Calu3 (cell line): ENCODE data around the gene RHOBTB3. TPM values are rescaled to one million over a fixed set of nuclear protein-coding genes. Genes with fewer than 3 reads are reported as not detected.

ENCODE experiments used
- BruUV-seq: library from RNA; stranded (reverse); fragments of 400-500 nt; replicated peaks from 2 replicates; lab custom pipeline; 2021; lab: Mats Ljungman, UMichigan
- CTCF ChIA-PET: fragments of 300-600 bp; sonication (Branson Sonifier 250); formaldehyde crosslinking; loops from one replicate; lab custom pipeline; 2022; ENCODE audit warnings: antibody characterized with exemption; lab: Charles Lee
- DNase-seq: peaks from one replicate; pipeline ENCODE4 v3.0.0; 2022
- H3K27ac Mint-ChIP-seq: one replicate; pipeline ENCODE4 v1.8.0; 2022; ENCODE audit warnings: mixed read lengths; ENCODE audit not compliant: unreplicated experiment
- H3K27me3 Mint-ChIP-seq: one replicate; pipeline ENCODE4 v1.8.0; 2022; ENCODE audit warnings: mixed read lengths; ENCODE audit not compliant: unreplicated experiment
- H3K36me3 Mint-ChIP-seq: one replicate; pipeline ENCODE4 v1.8.0; 2022; ENCODE audit warnings: mild to moderate bottlenecking, moderate library complexity, mixed read lengths; ENCODE audit not compliant: insufficient read depth, unreplicated experiment
- H3K4me1 Mint-ChIP-seq: one replicate; pipeline ENCODE4 v1.8.0; 2022; ENCODE audit warnings: mild to moderate bottlenecking, low read depth, mixed read lengths; ENCODE audit not compliant: unreplicated experiment
- H3K4me3 Mint-ChIP-seq: one replicate; pipeline ENCODE4 v1.8.0; 2022; ENCODE audit warnings: mild to moderate bottlenecking, low read depth, moderate library complexity, mixed read lengths; ENCODE audit not compliant: unreplicated experiment
- H3K9me3 Mint-ChIP-seq: one replicate; pipeline ENCODE4 v1.8.0; 2022; ENCODE audit warnings: low read depth, mixed read lengths; ENCODE audit not compliant: unreplicated experiment
- intact Hi-C: fragments of 100-400 bp; cut with micrococcal nuclease; formaldehyde crosslinking; loops from one replicate; pipeline ENCODE4 v1.10.0; 2022; ENCODE audit not compliant: unreplicated experiment
- total RNA-seq: library from RNA; stranded (reverse); gene quantifications from 2 replicates; pipeline ENCODE4 v1.2.3, GENCODE V29; 2022
- TF ChIP-seq, protein P1 (sequence below): fragments of 200-600 bp; IDR thresholded peaks from one replicate; pipeline ENCODE4 v1.8.0; 2022; ENCODE audit warnings: antibody characterized with exemption; ENCODE audit not compliant: unreplicated experiment

Gene RHOBTB3
- total RNA-seq, 1 experiment from 2014 or later = 41.1 TPM

DNA sequence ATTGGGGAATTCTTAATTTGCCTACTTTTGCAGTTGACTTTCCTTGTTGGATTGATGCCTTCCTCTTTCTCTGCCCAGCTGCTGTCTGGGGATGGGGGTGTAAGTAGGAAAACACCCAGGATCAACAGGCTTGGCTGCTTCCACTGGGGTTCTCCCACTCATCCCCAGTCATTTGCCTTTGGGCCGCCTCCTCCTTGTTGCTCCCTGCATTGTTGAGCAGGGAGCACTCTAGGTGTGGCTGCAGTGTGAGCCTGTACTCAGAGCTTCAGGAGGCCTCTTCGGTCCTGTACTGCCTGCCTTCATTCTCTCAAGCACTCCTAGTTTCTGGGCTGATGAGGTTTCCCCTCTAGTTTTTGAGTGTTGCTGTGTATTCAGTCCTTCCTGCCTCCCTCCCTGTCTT lies 12.1 kb downstream of the RHOBTB3 start:
- no TSS peak for BruUV-seq
- H3K9me3 Mint-ChIP-seq = no peaks in the 10 kb centered on the region
- H3K27ac Mint-ChIP-seq = no peak overlapping the region
- DNase-seq = no peak
- H3K4me1 Mint-ChIP-seq = peaks cover 3% of the 10 kb centered on the region
- peaks cover 12% of the 10 kb centered on the region for H3K36me3 Mint-ChIP-seq
- intact Hi-C loops = no loop called here
- CTCF ChIA-PET = no interaction called here
- TF ChIP-seq, protein P1, sequence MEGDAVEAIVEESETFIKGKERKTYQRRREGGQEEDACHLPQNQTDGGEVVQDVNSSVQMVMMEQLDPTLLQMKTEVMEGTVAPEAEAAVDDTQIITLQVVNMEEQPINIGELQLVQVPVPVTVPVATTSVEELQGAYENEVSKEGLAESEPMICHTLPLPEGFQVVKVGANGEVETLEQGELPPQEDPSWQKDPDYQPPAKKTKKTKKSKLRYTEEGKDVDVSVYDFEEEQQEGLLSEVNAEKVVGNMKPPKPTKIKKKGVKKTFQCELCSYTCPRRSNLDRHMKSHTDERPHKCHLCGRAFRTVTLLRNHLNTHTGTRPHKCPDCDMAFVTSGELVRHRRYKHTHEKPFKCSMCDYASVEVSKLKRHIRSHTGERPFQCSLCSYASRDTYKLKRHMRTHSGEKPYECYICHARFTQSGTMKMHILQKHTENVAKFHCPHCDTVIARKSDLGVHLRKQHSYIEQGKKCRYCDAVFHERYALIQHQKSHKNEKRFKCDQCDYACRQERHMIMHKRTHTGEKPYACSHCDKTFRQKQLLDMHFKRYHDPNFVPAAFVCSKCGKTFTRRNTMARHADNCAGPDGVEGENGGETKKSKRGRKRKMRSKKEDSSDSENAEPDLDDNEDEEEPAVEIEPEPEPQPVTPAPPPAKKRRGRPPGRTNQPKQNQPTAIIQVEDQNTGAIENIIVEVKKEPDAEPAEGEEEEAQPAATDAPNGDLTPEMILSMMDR = no peak
- H3K4me3 Mint-ChIP-seq = no peak overlapping the region
- H3K27me3 Mint-ChIP-seq = no peaks in the 10 kb centered on the region

GRCh38 chr5:95743877-95744276 lies 12.7 kb downstream of the RHOBTB3 start:
- intact Hi-C loops = no loop called here
- CTCF ChIA-PET = no interaction called here
- no TSS peak for BruUV-seq
- Mint-ChIP-seq H3K36me3 (peaks cover 9% of the 10 kb centered on the region), H3K27me3 (no peaks in the 10 kb centered on the region), H3K27ac (no peak overlapping the region), H3K4me3 (no peak overlapping the region), H3K9me3 (no peaks in the 10 kb centered on the region), H3K4me1 (no peaks in the 10 kb centered on the region)
- DNase-seq = no peak
- TF ChIP-seq, protein P1 = no peak

DNA sequence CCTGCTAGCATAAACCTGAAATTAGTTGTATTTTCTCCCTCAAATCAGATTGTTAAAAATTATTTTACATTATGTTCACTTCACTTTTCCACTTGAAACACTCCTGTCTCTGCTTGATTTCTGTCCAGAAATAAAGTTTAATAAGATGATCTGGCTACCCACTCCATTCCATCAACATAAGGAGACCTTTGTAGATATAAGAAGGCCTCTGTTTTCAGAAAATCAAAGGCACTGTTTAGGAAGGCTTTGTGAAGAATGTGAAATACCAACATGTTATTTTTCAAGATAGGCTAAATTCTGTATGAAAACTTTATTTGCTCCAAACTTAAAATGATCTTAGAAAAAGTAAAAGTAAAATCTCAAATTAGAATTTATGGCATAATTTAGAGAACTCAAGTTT lies 15.1 kb downstream of the RHOBTB3 start:
- no TSS peak for BruUV-seq
- TF ChIP-seq, protein P1 = no peak
- Mint-ChIP-seq H3K36me3 (no peaks in the 10 kb centered on the region), H3K9me3 (no peaks in the 10 kb centered on the region), H3K27ac (no peak overlapping the region), H3K27me3 (no peaks in the 10 kb centered on the region), H3K4me1 (no peaks in the 10 kb centered on the region), H3K4me3 (no peak overlapping the region)
- CTCF ChIA-PET = interaction anchor here (0.6 kb wide), 1 partner anchor 56 kb away, joined by 3 read pairs; no protein-coding TSS in a partner anchor
- no peak for DNase-seq
- intact Hi-C loops = no loop called here

DNA sequence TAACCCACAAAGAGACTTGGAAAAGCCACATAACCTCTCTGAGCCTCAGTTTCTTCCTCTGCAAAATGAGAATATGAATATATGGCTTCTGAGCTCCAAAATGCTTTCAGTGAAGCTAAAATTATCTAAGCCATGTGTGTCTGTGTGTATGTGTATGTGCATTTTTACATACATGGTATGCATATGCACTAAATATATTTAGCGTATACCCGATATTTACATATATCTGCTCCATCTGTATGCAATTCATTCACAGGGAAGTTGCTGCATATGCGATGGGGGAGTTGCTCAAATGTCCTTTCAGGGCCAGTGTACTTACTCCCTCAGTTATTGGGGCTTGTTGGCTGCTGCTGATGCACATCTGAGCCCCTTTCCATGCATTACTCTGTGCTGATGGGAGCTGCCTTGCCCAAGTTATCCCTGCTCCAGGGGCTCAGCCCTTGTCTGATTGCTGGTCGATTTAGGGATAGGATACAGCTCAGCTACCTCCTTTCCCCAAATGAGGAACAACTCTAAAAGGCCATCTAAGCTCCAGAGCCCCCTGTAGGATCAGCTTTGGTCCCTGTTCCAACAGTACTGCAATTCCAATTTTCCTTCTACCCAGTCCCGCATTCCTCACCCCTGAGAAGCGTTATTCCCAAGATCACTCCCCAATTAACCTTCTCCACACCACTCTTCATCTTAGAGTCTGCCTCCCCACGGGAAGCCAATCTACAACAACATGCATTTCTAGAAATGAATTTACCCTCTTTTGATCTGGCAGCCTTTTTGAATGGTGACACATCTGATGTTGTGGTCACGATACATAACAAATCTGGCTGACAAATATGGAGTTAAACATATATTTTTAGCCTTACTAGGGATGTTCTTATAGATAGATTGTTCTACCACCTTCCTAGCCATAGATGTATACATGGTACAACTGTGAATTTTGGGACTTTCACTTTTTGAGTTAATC lies 15.9 kb downstream of the RHOBTB3 start:
- Mint-ChIP-seq H3K9me3 (no peaks in the 10 kb centered on the region), H3K27ac (no peak overlapping the region), H3K27me3 (no peaks in the 10 kb centered on the region), H3K4me1 (no peaks in the 10 kb centered on the region), H3K4me3 (no peak overlapping the region), H3K36me3 (no peaks in the 10 kb centered on the region)
- TF ChIP-seq, protein P1 = no peak
- BruUV-seq = no TSS peak
- intact Hi-C loops = no loop called here
- CTCF ChIA-PET = interaction anchor here (0.6 kb wide), 1 partner anchor 55 kb away, joined by 3 read pairs; no protein-coding TSS in a partner anchor
- DNase-seq = no peak
